Fibroblast of lung (primary cell): ENCODE measurements around the gene ZCCHC17. TPM values are rescaled to one million over a fixed set of nuclear protein-coding genes. Genes with fewer than 3 reads are reported as not detected.

Experiments used
- DNase-seq, 2 donors: peaks; one replicate each; pipeline versions ENCODE4 v3.0.0 to v3.0.0-alpha.2; 2010; ENCODE audit warnings: low read depth in 2 of 2
- H2AFZ ChIP-seq: 2 replicates; pipeline ENCODE4 v1.5.1; 2012; ENCODE audit warnings: low read length, control low read depth, inconsistent platforms
- H3K27ac ChIP-seq: 2 replicates; pipeline ENCODE4 v1.5.1; 2011; ENCODE audit warnings: low read length, control low read depth; ENCODE audit not compliant: insufficient read depth
- H3K27me3 ChIP-seq: 2 replicates; pipeline ENCODE4 v1.5.1; 2011; ENCODE audit warnings: mild to moderate bottlenecking, low read length; ENCODE audit not compliant: control insufficient read depth, insufficient read depth
- H3K36me3 ChIP-seq: 2 replicates; pipeline ENCODE4 v1.5.1; 2011; ENCODE audit warnings: low read length; ENCODE audit not compliant: control insufficient read depth, insufficient read depth
- H3K4me1 ChIP-seq: 2 replicates; pipeline ENCODE4 v1.5.1; 2011; ENCODE audit warnings: low read length; ENCODE audit not compliant: control insufficient read depth, insufficient read depth; ENCODE audit errors: extremely low read depth
- H3K4me2 ChIP-seq: 2 replicates; pipeline ENCODE4 v1.5.1; 2011; ENCODE audit warnings: low read length, control low read depth; ENCODE audit not compliant: insufficient read depth; ENCODE audit errors: extremely low read depth
- H3K4me3 ChIP-seq, 4 experiments: fragments of 200-600 bp in 1 of 4; sonication (generic) in 1 of 4; replicated peaks in 1 of 4; 2 replicates each; pipeline ENCODE4 v1.5.1; 2011 to 2016; ENCODE audit warnings: low read length in 4 of 4, low read depth in 3 of 4, mild to moderate bottlenecking in 3 of 4, control low read depth in 2 of 4, inconsistent platforms in 1 of 4, mixed read lengths in 1 of 4; ENCODE audit not compliant: insufficient read depth in 1 of 4; ENCODE audit errors: control extremely low read depth in 1 of 4
- H3K79me2 ChIP-seq: 2 replicates; pipeline ENCODE4 v1.5.1; 2012; ENCODE audit warnings: mild to moderate bottlenecking, low read length, inconsistent platforms; ENCODE audit not compliant: control insufficient read depth, insufficient read depth
- H3K9ac ChIP-seq: 2 replicates; pipeline ENCODE4 v1.5.1; 2011; ENCODE audit warnings: mild to moderate bottlenecking, low read length, control low read depth; ENCODE audit not compliant: insufficient read depth
- H3K9me3 ChIP-seq: 2 replicates; pipeline ENCODE4 v1.5.1; 2012; ENCODE audit warnings: low read depth, low read length; ENCODE audit not compliant: control insufficient read depth, insufficient read depth
- H4K20me1 ChIP-seq: 2 replicates; pipeline ENCODE4 v1.5.1; 2011; ENCODE audit warnings: low read length; ENCODE audit not compliant: control insufficient read depth, insufficient read depth; ENCODE audit errors: extremely low read depth
- EZH2 ChIP-seq: IDR thresholded peaks from 2 replicates; pipeline ENCODE4 v1.5.1; 2012; ENCODE audit warnings: low read length, control low read depth, mild to moderate bottlenecking; ENCODE audit errors: missing control alignments
- polyA plus RNA-seq, 2 donors: library from polyadenylated mRNA; depleted of rRNA in 1 of 2; stranded (reverse) in 1 of 2; unstranded in 1 of 2; fragments of >200 nt; gene quantifications; 2 replicates each; pipeline ENCODE4 v1.2.1, GENCODE V29; 2011 to 2012; ENCODE audit warnings: missing spikeins in 1 of 2
- total RNA-seq: library from RNA; depleted of rRNA; stranded (reverse); fragments of >200 nt; gene quantifications from 2 replicates; pipeline ENCODE4 v1.2.1, GENCODE V29; 2014
- TF ChIP-seq, protein P1 (sequence below), 2 donors: IDR thresholded peaks in 1 of 2; conservative IDR thresholded peaks in 1 of 2; 1 replicate in 1 of 2; 2 replicates in 1 of 2; pipeline ENCODE4 v1.5.1; 2011 to 2012; ENCODE audit warnings: low read length in 2 of 2, control low read depth in 1 of 2, inconsistent platforms in 1 of 2, low read depth in 1 of 2, mild to moderate bottlenecking in 1 of 2

The ZCCHC17 gene
- total and polyA plus RNA-seq, 2 donors (not counting 1 experiment from before 2014, with no cell fraction given) = 34.0 to 62.3 TPM

- Histone ChIP-seq H3K4me1 (peaks cover 3% of the 10 kb centered on the region), H3K9ac (no peak overlapping the region), H3K4me3 (no peak overlapping the region), H3K36me3 (no peaks in the 10 kb centered on the region), H3K9me3 (no peaks in the 10 kb centered on the region), H3K27me3 (no peaks in the 10 kb centered on the region), H2AFZ (no peak overlapping the region), H3K79me2 (peaks cover 2% of the 10 kb centered on the region), H4K20me1 (no peaks in the 10 kb centered on the region), H3K4me2 (no peak overlapping the region), H3K27ac (no peak overlapping the region)
- DNase-seq = no peak
- no peak for TF ChIP-seq EZH2
- TF ChIP-seq, protein P1, sequence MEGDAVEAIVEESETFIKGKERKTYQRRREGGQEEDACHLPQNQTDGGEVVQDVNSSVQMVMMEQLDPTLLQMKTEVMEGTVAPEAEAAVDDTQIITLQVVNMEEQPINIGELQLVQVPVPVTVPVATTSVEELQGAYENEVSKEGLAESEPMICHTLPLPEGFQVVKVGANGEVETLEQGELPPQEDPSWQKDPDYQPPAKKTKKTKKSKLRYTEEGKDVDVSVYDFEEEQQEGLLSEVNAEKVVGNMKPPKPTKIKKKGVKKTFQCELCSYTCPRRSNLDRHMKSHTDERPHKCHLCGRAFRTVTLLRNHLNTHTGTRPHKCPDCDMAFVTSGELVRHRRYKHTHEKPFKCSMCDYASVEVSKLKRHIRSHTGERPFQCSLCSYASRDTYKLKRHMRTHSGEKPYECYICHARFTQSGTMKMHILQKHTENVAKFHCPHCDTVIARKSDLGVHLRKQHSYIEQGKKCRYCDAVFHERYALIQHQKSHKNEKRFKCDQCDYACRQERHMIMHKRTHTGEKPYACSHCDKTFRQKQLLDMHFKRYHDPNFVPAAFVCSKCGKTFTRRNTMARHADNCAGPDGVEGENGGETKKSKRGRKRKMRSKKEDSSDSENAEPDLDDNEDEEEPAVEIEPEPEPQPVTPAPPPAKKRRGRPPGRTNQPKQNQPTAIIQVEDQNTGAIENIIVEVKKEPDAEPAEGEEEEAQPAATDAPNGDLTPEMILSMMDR (conservative IDR thresholded peaks at IDR 0.05 in 1 of 2, IDR thresholded peaks at IDR 0.05 in 1 of 2; ENCODE audit: low read depth in 1 of 2, low read length in 2 of 2) = no peak
Measured at GRCh38 chr1:31308036-31308435, 11.2 kb downstream of the ZCCHC17 start.

- Histone ChIP-seq H4K20me1 (no peaks in the 10 kb centered on the region), H2AFZ (no peak overlapping the region), H3K9ac (no peak overlapping the region), H3K27ac (no peak overlapping the region), H3K4me2 (no peak overlapping the region), H3K4me1 (peaks cover 3% of the 10 kb centered on the region), H3K79me2 (peaks cover 2% of the 10 kb centered on the region), H3K9me3 (no peaks in the 10 kb centered on the region), H3K27me3 (no peaks in the 10 kb centered on the region), H3K4me3 (no peak overlapping the region), H3K36me3 (no peaks in the 10 kb centered on the region)
- TF ChIP-seq EZH2 = no peak
- TF ChIP-seq, protein P1 (conservative IDR thresholded peaks at IDR 0.05 in 1 of 2, IDR thresholded peaks at IDR 0.05 in 1 of 2; ENCODE audit: low read depth in 1 of 2, low read length in 2 of 2) = no peak
- peak in 1 of 2 donors; percentile 49 for DNase-seq
Measured at GRCh38 chr1:31310198-31310597, 13.4 kb downstream of the ZCCHC17 start.

DNA sequence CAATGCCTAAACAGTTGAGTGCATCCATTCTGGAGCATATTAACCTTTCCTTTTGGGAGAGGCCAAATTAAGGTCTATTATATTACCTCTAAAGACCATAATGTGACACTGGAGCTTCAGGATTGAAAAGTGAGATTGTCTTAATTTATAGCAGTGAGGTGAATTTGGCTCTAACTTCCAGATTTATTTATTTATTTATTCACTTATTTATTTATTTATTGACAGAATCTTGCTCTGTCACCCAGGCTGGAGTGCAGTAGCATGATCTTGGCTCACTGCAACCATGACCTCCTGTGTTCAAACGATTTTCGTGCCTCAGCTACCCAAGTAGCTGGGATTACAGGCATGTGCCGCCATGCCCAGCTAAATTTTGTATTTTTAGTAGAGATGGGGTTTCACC is 19.1 kb downstream of the ZCCHC17 start:
- Histone ChIP-seq H3K9ac (no peak overlapping the region), H3K36me3 (no peaks in the 10 kb centered on the region), H3K27ac (no peak overlapping the region), H3K27me3 (no peaks in the 10 kb centered on the region), H3K9me3 (no peaks in the 10 kb centered on the region), H3K4me3 (no peak overlapping the region), H4K20me1 (no peaks in the 10 kb centered on the region), H3K4me2 (no peak overlapping the region), H3K4me1 (no peaks in the 10 kb centered on the region), H2AFZ (no peak overlapping the region), H3K79me2 (no peaks in the 10 kb centered on the region)
- TF ChIP-seq, protein P1 (conservative IDR thresholded peaks at IDR 0.05 in 1 of 2, IDR thresholded peaks at IDR 0.05 in 1 of 2; ENCODE audit: low read depth in 1 of 2, low read length in 2 of 2) = no peak
- no peak for TF ChIP-seq EZH2
- no peak for DNase-seq
